HL-60 (cell line): ENCODE results near the gene OR10K2.

ENCODE experiments used
- CTCF ChIP-seq: IDR thresholded peaks from one replicate; pipeline ENCODE4 v1.5.1; 2011; ENCODE audit warnings: low read length, control low read depth, inconsistent platforms; ENCODE audit not compliant: insufficient read depth
- GABPA ChIP-seq: IDR thresholded peaks from 2 replicates; pipeline ENCODE4 v1.6.1; 2012; ENCODE audit warnings: low read depth
- POLR2AphosphoS5 ChIP-seq: IDR thresholded peaks from 2 replicates; pipeline ENCODE4 v1.6.1; 2012; ENCODE audit warnings: low read depth
- REST ChIP-seq: IDR thresholded peaks from 2 replicates; pipeline ENCODE4 v1.6.1; 2012; ENCODE audit warnings: low read depth; ENCODE audit not compliant: insufficient replicate concordance
- SPI1 ChIP-seq: IDR thresholded peaks from 2 replicates; pipeline ENCODE4 v1.6.1; 2012; ENCODE audit warnings: low read depth, mild to moderate bottlenecking, borderline replicate concordance

GRCh38 chr1:158422212-158422611 is 3.8 kb downstream of the OR10K2 start:
- TF ChIP-seq CTCF (no peak), SPI1 (no peak), REST (no peak), GABPA (no peak), POLR2AphosphoS5 (no peak)
